Measurements from ENCODE around the gene COQ3. TPM values are rescaled to one million over a fixed set of nuclear protein-coding genes. Genes with fewer than 3 reads are reported as not detected.

The COQ3 gene
- polyA plus RNA-seq, 1 donor from 2014 or later: 8.9 TPM

DNA sequence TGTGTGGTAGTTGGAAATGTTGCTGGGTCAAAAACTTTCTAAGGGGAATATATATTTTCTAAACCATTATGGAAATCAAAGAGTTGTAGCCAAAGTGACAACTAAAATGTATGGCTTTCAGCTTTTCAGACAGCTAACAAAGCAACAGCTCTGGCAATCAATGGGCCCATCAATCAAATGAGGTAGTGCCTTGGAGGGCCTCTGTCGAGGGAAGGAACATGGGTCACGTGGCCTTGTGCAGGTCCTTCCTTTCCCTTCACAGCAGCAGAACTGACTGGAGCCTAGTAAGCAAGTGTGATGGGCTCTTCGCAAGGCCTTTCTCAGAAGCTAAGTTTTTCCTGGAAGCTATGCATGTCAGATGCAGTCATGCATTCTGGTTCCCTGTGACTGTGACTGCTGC lies 62.5 kb downstream of the COQ3 start:
- Mint-ChIP-seq H3K9me3 (peaks cover 0 to 1% (median 0%) of the 10 kb centered on the region in 3 donors), H3K4me3 (no peak overlapping the region), H3K4me1 (peaks cover 7 to 17% (median 14%) of the 10 kb centered on the region in 3 donors)

DNA sequence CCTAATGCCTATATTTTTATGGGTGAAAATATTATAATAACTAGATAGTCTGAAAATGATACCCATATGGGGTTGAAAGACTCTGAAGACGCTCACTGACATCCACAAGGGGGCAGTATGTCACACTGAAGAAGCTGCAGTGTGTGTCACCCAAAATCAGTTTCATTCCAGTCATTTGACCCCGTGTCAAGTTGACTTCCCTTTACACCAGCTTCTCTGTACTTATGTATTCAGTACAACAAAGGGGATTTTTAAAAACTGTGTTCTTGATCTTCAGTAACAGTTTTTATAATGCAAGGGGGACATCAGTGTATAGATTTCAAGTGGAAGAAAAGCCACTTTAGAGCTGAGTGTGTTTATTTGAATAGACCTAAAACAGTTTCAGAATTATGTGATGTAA lies 63.8 kb downstream of the COQ3 start:
- Mint-ChIP-seq H3K27ac (no peak overlapping the region), H3K27me3 (peaks cover 2% of the 10 kb centered on the region), H3K4me1 (peaks cover 7 to 17% (median 14%) of the 10 kb centered on the region in 3 donors), H3K9me3 (peaks cover 0 to 1% (median 0%) of the 10 kb centered on the region in 3 donors), H3K4me3 (no peak overlapping the region), H3K36me3 (peaks cover 2% of the 10 kb centered on the region)

More for the DNA sequence above, 62.5 kb downstream of the COQ3 start:
- H3K27me3 Mint-ChIP-seq: peaks cover 3% of the 10 kb centered on the region
- H3K27ac Mint-ChIP-seq: no peak overlapping the region
- H3K36me3 Mint-ChIP-seq: peaks cover 2% of the 10 kb centered on the region

DNA sequence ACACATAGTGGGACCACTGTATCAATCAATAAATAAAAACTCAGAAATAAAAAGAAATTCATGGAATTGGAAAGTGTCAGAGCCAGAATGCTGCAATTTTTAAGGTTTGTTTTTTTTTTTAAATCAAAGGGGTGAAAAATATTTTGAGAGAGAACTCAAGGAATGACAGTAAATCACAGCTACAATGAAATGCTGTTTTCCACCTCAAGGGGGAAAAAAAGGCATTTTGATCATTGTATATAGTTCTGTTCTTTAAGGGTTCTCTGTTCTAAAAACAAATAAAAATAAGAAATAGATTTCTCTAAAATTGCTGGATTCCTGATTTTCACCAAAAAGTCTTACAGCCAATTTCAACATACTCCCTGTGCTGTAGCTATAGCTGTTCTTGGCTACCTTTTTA lies 69.0 kb downstream of the COQ3 start:
- Mint-ChIP-seq H3K4me3 (no peak overlapping the region), H3K9me3 (no peaks in the 10 kb centered on the region), H3K4me1 (peaks cover 0 to under 1% (median 0%) of the 10 kb centered on the region in 3 donors), H3K27ac (no peak overlapping the region), H3K36me3 (no peaks in the 10 kb centered on the region), H3K27me3 (peaks cover 10% of the 10 kb centered on the region)

Other genes with a start within 250 kb of the COQ3 start
- gene FAXC, start 44.5 kb downstream of the COQ3 start, polyA plus RNA-seq: not detected
- 87.9 TPM for gene PNISR, start 31.1 kb upstream of the COQ3 start, polyA plus RNA-seq
- 6.0 TPM for gene USP45, start 121.2 kb upstream of the COQ3 start, polyA plus RNA-seq
- gene CCNC, start 174.5 kb upstream of the COQ3 start, polyA plus RNA-seq: 35.6 TPM
- not detected for gene PRDM13, start 212.6 kb upstream of the COQ3 start, polyA plus RNA-seq

Data from IgD-negative memory B cell (primary cell).